ENCODE data around the gene C2CD4B.

The C2CD4B gene

GRCh38 chr15:62165104-62165792, at the start of gene C2CD4B:
C2CD4B (minus strand) TSS chr15:62165285; CDS start chr15:62164984, 301 bp downstream.
- DNase-seq: no peak

GRCh38 chr15:62212741-62213140, 47.7 kb upstream of the C2CD4B start:
- DNase-seq: no peak

DNA sequence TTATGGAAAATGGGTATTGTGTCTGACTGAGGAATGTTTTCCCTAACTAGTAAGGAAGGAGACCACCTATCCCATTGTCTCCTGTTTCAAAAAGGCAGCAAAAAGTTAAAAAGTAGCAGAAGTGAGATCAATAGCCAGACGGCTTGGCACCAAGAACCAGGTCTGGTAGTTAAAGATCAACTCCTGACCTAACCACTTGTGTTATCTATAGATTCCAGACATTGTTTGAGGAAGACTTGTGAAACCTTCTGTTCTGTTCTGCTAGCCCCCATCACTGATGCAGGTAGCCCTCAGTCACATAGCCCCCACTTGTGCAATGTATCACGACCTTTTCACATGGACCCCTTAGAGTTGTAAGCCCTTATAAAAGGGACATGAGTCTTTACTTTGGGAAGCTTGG, 46.3 kb upstream of the C2CD4B start:
- DNase-seq: no peak

GRCh38 chr15:62209821-62210220, 44.7 kb upstream of the C2CD4B start:
- no peak for DNase-seq

GRCh38 chr15:62209322-62209721, 44.2 kb upstream of the C2CD4B start:
- no peak for DNase-seq

DNA sequence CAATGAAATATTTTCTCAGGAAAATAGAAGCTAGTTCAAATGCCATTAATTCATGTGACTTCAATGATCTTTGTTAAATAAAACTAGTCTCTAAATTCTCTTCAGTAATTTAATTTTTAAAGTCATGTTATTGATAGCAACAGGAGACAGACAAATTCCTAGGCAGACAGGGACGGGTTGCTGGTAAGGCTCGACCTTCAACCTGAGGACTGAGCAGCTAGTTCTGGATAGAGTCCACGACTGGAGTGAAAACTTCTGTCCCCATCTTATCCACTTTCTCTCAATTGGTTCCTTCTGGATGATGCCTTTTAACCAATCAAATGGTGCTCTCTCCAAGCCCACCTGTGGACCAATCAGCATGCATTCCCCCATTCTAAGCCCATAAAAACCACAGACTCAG, 43.8 kb upstream of the C2CD4B start:
- DNase-seq: no peak

DNA sequence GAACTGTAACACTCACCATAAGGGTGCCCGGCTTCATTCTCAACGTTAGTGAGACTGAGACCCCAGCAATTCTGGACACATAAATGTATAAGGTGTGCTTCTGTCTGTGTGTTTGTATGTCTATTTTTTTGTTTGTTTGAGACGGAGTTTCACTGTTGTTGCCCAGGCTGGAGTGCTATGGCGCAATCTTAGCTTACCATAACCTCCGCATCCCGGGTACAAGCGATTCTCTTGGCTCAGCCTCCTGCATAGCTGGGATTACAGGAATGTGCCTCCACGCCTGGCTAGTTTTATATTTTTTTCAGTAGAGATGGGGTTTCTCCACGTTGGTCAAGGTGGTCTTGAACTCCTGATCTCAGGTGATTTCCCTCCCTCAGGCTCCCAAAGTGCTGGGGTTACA, 43.3 kb upstream of the C2CD4B start:
- no peak for DNase-seq

DNA sequence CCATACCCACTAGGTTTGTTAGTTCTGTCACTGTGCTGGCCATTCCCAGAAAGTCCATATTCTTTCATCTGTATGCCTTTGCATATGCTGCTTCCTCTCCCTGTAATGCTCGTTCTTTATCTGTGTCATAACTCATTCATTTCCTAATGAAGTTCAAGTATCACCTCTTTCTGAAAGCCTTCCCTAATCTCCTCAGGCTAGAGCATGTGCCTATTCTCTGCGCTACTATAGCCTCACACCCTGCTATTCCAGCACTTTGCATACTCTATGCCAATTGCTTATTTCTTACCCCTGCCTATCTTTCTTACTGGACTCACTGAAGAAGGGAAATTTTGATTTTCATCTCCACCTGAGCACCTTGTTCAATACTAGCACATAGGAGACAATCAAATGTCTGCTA, 25.6 kb upstream of the C2CD4B start:
- no peak for DNase-seq

GRCh38 chr15:62190274-62190673, 25.2 kb upstream of the C2CD4B start:
- no peak for DNase-seq

- DNase-seq: no peak
These were observed 23.7 kb upstream of the C2CD4B start for GRCh38 chr15:62188744-62189143.

DNA sequence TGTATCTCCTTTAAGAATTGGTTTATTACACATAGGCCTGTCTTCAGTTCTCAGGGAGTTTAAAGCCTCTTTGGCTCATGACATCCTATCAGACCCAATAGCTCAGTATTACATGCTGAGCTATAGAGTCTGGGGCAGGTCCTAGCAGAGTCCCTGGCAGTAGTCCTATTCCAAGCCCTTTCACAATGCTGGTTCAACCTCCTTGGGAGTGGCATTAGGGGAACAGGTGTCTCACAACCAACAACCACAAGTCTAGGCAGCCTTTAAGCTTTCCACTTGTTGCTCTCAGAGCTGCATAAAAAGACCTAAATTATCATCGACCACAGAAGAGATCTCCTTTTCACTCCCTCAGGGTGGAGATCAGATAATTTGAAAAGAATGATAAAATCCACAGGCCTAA, 22.8 kb upstream of the C2CD4B start:
- DNase-seq: no peak

DNA sequence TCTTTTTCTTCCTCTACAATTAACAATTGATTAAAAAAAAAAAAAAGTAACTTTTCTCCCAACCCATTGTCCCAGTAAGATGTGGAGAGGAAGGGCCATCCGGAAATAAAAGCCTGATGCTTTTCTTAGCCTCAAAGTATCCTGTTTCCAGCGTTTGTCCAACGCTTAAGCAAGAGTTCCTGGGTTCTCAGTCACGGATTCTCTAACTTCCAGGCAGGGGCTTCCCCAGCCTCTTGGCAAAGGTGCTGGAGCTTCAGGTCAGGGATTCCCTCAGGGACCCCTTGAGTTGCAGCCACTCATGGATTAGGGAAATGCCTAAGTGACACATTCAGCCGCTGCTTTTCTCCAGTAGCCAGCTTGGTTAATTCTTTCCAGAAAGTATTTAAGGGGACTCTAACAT, 22.3 kb upstream of the C2CD4B start:
- DNase-seq: no peak

- DNase-seq: no peak
These were observed 21.5 kb upstream of the C2CD4B start for GRCh38 chr15:62186578-62186977.

DNA sequence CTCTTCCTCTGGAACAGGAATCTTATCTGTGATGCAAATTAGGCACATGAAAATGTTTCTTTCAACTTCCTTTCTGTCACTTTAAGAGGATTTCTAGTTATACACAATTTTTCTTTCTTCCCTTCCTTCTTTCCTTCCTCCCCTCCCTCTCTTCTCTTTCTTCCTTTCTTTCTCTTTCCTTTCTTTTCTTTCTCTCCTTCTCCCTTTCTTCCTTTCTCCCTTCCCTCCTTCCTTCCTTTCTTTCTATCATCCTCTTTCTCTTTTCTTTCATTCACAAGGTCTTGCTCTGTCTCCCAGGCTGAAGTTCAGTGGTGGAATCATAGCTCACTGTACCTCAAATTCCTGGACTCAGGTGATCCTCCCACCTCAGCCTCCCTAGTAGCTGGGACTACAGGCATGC, 18.0 kb upstream of the C2CD4B start:
- DNase-seq: no peak

DNA sequence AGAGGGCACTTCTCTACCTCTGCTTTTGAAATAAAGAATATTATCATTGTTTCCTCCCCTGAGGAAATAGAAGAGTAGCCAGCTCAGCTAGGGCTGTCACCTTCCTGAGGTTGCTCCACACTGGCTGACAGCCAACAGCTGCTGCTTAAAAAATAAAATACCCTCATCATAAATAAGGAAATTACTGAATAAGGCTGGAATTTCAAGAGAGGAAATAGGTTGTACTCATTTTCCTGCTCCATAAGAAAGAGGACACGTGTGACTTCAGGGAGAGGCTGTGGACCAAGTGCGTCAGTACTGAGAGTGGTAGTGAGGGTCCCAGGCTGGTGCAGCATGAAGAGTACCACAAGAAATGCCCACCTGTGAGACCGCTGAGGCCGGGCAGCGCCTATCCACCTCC, 8.1 kb upstream of the C2CD4B start:
- DNase-seq: no peak

GRCh38 chr15:62171882-62172281, 6.8 kb upstream of the C2CD4B start:
- no peak for DNase-seq

GRCh38 chr15:62165793-62166375, 799 bp upstream of the C2CD4B start:
- DNase-seq: no peak

DNA sequence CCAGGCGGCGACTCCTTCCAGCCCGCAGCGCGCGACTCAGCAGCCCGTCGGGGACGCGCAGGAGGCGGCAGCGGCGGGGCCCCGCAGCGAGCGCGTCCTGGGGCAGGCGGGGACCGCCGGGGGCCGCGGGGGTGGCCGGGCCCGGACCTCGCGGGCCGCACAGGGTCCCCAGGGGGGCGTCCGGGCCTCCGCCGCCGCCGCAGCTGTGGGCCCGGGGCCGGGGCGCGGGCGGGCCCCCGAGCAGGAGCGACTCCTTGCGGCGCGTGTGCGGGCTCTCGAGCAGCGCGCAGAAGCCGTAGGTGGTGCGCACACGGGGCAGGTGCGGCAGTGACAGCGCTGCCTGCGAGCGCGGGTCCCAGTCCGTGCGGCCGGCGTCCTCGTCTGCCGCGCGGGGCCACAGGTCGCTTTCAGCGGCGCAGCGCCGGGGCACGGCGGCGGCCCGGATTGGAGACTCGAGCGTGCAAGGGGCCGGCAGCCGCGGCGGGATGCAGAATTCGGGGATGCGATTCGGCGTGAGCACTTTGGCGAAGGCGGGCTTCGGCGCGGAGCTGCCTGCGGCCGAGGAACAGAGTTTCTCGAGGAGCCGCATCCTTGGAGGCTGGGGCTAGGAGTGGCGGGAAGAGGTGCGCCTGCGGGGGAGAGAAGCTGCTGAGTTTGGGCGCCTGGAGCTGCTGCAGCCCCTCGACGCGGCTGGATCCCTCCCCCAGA, 535 bp downstream of the C2CD4B start:
- no peak for DNase-seq

DNA sequence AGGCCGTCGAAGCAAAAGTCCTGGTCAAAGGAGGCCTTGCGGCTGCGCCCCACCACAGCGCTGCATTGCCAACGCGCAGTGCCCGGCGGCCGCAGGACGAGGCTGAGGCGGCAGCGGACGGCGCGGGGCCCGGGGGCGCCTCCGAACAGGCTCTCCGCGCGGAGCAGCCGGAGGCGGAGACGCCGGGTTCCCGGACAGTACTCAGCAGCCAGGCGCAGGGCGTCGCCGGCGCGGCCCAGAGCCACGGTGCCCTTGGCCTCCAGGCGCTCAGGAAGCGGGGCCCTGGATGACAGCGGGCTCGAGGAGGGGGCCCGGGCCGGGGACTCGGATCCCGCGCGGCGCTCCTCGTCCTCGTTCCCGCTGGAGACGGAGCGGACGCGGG, 1.1 kb downstream of the C2CD4B start:
- DNase-seq: no peak

- no peak for DNase-seq
These were observed 1.6 kb downstream of the C2CD4B start for GRCh38 chr15:62163397-62164013.

DNA sequence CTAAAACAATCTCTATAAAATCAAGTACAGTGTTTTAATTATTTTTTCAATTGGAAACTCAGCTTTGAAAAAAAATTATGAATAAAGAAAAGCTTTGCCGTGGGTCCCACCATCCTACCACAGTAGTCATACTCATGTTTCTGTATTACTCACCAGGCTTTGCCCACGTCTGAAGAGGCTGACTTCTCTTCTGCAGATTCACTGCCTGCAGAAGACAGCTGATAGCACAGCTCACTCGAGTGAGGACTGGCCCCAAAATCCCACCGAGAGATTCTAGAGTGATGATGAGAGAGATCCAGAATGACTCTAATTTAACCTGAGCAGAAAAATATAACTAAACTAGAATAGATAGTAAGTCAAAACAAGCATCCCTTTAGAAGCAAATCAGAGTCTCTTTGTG, 11.9 kb downstream of the C2CD4B start:
- no peak for DNase-seq

DNA sequence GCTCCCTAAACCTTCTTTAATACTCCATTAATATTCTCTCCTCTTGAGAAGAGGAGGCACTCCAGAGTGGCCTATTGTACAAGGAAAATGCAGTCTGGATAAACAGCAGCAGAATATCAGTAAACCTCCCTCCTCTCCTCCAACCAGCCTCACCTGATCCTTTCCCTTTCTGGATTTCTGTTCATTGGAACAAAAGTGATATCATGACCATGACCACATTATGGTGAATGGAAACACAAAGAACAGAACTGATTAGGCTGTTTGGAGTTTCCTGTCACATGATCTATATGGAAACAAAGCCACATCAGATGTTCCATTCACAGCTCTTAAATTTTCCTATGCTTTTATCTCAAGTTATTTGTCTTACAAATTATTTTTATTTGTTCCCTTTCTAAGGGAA, 14.6 kb downstream of the C2CD4B start:
- DNase-seq: no peak

- no peak for DNase-seq
These were observed 15.4 kb downstream of the C2CD4B start for GRCh38 chr15:62149729-62150128.

DNA sequence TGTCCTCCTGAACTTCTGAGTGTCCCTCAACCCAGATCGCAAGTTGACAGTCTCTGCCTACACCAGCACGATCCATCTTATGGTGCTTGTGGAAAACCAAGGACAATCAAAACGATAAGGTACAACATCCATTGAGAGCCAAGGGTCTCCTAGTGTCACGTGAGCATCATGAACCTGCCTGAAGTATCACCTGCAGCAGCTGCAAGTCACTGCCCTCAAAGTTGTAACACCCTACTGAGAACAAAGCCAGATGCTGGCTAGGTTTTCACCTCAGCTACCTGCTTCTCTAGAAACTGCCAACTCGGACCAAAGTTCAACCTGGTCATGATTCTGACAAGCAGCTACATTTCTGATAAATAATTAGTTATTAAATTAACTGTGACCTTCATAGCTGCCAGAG, 17.5 kb downstream of the C2CD4B start:
- no peak for DNase-seq
